OCI-LY1 (cell line): Measurements from ENCODE around the gene FRMD6.

Source experiments
- CTCF ChIP-seq: fragments of 200-600 bp; sonication (generic), shearing (Covaris generic); IDR thresholded peaks from 2 replicates; pipeline ENCODE4 v1.5.1; 2017; ENCODE audit warnings: mild to moderate bottlenecking, antibody characterized with exemption, low read length, moderate library complexity, mixed read lengths
- EZH2 ChIP-seq: fragments of 200-600 bp; sonication (generic), shearing (Covaris generic); IDR thresholded peaks from 2 replicates; pipeline ENCODE4 v1.8.0; 2017; ENCODE audit warnings: borderline replicate concordance, mixed run types, mild to moderate bottlenecking, antibody characterized with exemption, low read length, moderate library complexity, mixed read lengths

DNA sequence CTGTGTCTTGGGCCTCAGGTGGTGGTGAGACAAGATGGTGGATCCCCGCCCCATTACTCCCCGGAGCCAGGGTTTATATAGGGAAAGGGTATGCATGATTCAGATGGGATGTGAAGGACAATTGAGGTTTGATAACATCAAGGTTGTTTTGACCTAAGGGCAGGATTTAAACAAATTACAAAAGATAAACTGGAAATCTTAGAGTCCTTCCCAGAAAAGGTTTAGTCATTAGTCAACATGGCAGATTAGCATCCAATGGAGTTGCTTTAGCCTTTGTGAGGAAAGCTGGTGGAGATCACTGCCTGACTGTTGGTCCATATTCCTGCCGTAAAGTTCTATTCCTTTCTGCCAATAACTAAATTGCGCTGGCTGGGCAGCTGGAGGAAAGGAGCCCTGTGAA lies 15.6 kb upstream of the FRMD6 start:
- no peak for TF ChIP-seq CTCF
- TF ChIP-seq EZH2: no peak
